Prostate gland (tissue), 2 donors: ENCODE data around the gene OBSL1. TPM values are rescaled to one million over a fixed set of nuclear protein-coding genes. Genes with fewer than 3 reads are reported as not detected.

Experiments
- DNase-seq: peaks from one replicate; pipeline ENCODE4 v3.0.0-alpha.2; 2019; ENCODE audit warnings: low spot score
- H3K27ac ChIP-seq, 2 donors: fragments of 200-600 bp; sonication (generic); 2 replicates each; pipeline ENCODE4 v1.5.1; 2017 to 2019
- H3K27me3 ChIP-seq: fragments of 200-600 bp; sonication (generic); replicated peaks from 2 replicates; pipeline ENCODE4 v1.5.1; 2019; ENCODE audit not compliant: insufficient read depth
- H3K36me3 ChIP-seq, 2 donors: fragments of 200-600 bp; sonication (generic); 1 replicate in 1 of 2; 2 replicates in 1 of 2; pipeline versions ENCODE4 v1.5.1 to v1.8.1; 2017 to 2019
- H3K4me1 ChIP-seq: fragments of 200-600 bp; sonication (generic); replicated peaks from 2 replicates; pipeline ENCODE4 v1.5.1; 2019
- H3K4me3 ChIP-seq, 2 donors: fragments of 200-600 bp; sonication (generic); 2 replicates each; pipeline ENCODE4 v1.5.1; 2017 to 2019
- H3K9me3 ChIP-seq: fragments of 200-600 bp; sonication (generic); 2 replicates; pipeline ENCODE4 v1.5.1; 2017
- CTCF ChIP-seq, 4 experiments: fragments of 200-600 bp in 2 of 4; fragments of 450-650 bp in 2 of 4; sonication (generic) in 2 of 4; IDR thresholded peaks; 1 replicate in 3 of 4; 2 replicates in 1 of 4; pipeline ENCODE4 v1.5.1; 2016 to 2019; ENCODE audit warnings: antibody characterized with exemption in 4 of 4, mild to moderate bottlenecking in 2 of 4, moderate library complexity in 2 of 4
- POLR2A ChIP-seq: fragments of 450-650 bp; IDR thresholded peaks from one replicate; pipeline ENCODE4 v1.6.1; 2016; ENCODE audit warnings: antibody characterized with exemption, mild to moderate bottlenecking
- POLR2AphosphoS5 ChIP-seq: sonication (generic); formaldehyde crosslinking; IDR thresholded peaks from one replicate; pipeline ENCODE4 v1.6.1; 2017; ENCODE audit warnings: antibody characterized with exemption
- WGBS: methylation state at CpG from one replicate; pipeline ENCODE4 v1.1.5; 2018; 5-methylcytosine and 5-hydroxymethylcytosine counted together
- intact Hi-C: fragments of 100-400 bp; cut with DNase I; formaldehyde crosslinking; loops from one replicate; pipeline ENCODE4 v1.14.2; 2022
- total RNA-seq, 2 donors: library from RNA; depleted of rRNA; stranded (reverse); fragments of >200 nt; gene quantifications; one replicate each; pipeline ENCODE4 v1.1.0, GENCODE V29; 2016

The OBSL1 gene
- total RNA-seq, 2 donors from 2014 or later: 142 to 330 TPM

DNA sequence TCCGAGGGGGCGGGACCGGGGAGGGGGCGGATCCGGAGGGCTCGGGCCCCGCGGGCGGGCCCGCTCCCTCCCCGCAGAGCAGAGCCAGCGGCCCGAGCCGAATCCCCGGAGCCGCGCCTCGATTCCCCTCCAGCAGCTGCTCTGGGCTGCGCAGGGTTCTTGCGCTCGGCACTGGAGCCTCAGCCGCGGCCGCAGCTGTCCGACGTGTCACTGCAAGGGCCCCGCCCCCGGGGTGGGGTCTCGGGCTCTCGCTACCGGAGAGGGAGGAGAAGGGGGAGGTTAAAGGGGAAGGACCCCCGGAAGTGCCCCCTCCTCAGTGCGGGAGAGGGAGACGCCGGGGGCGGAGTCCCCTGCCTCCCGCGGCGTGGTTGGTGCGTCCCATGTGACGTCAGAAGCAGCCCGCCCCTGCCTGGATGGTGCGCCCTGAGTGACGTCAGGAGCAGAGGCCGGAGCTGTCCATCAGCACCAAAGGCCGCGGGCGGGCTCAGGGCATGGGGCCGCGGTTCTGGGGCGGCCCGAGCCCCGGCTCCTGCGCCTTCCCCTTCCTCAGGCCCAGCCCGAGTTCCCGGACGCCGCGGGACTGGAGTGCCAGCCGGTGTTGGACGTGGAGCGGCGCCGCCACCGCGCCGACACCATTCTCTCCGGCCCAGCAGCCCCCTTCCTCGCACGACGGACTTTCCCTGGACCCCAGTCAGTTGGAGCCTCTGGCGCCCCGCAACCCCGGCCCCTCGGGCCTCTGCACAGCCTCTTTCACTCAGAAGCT, 27.6 kb downstream of the OBSL1 start, which contains the start of the genes CHPF and TMEM198:
Gene CHPF, minus strand, starts transcription at position 214 of the 763 bp plus-strand sequence. CDS start 271 bp downstream, outside the sequence.
Gene TMEM198, plus strand, starts transcription at position 433 of the 763 bp plus-strand sequence. CDS start 700 bp downstream, outside the sequence.
- intact Hi-C loops: loop anchor here (2.0 to 5.0 kb wide), 2 partner anchors 54 to 145 kb away; partner anchors contain the start of gene STK11IP
- peak; percentile 99 for DNase-seq
- peaks cover 4 to 7% of the 10 kb centered on the region in 2 donors for H3K36me3 ChIP-seq
- TF ChIP-seq CTCF (IDR thresholded peaks at IDR 0.05) (peak in 2 of 4 experiments; percentile 4 to 20), POLR2AphosphoS5 (peak; percentile 95), POLR2A (peak; percentile 73)
- H3K9me3 ChIP-seq: no peaks in the 10 kb centered on the region
- peak within 1 kb of the TSS; percentile 93 to 94 for H3K27ac ChIP-seq
- H3K4me1 ChIP-seq: peaks cover 11% of the 10 kb centered on the region
- WGBS: under 1% methylated on average over 60 of the region's 75 CpGs
- H3K4me3 ChIP-seq: peak within 1 kb of the TSS; percentile 62 to 79
- H3K27me3 ChIP-seq: no peaks in the 10 kb centered on the region

GRCh38 chr2:219542931-219543595, 28.3 kb downstream of the OBSL1 start:
- peak overlapping the region; percentile 62 to 79 for H3K4me3 ChIP-seq
- H3K4me1 ChIP-seq: peaks cover 11% of the 10 kb centered on the region
- H3K27ac ChIP-seq: peak overlapping the region; percentile 93 to 94
- intact Hi-C loops: loop anchor here (1.0 to 5.0 kb wide), 3 partner anchors 54 to 146 kb away; partner anchors contain the start of gene STK11IP
- H3K9me3 ChIP-seq: no peaks in the 10 kb centered on the region
- no peaks in the 10 kb centered on the region for H3K27me3 ChIP-seq
- WGBS: 0% methylated on average over 47 of the region's 66 CpGs
- peaks cover 4 to 7% of the 10 kb centered on the region in 2 donors for H3K36me3 ChIP-seq
- TF ChIP-seq POLR2A: no peak
- TF ChIP-seq CTCF (IDR thresholded peaks at IDR 0.05): peak in 2 of 4 experiments; percentile 7 to 8
- no peak for DNase-seq

DNA sequence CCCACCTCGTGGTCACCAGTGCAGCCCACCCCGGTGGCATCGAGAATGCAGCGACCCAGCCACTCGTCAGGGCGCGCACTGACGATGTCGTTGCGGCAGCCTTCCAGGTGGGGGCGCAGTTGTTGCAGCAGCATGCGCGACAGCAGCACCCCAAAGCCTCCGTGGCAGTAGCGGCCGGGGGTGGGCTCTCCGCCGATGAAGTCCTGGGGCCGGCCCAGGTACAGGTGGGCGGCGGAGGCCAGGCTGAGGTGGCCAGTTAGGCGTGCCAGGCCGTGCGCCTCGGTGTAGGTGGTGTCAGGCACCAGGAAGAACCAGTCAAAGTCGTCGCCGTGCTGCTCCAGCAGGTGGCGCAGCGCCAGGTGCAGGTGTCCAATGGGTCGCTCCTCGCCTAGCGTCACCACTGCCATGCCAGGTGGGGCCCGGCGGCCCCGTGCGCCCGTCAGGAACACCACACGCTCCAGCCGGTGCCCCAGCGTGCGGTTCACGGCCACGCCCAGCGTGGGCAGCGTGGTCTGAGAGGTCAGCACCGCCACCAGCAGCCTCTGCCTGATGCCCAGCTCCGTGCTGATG, 29.6 kb downstream of the OBSL1 start:
- intact Hi-C loops: loop anchor here (1.0 to 5.0 kb wide), 3 partner anchors 56 to 147 kb away; partner anchors contain the start of gene STK11IP
- peak overlapping the region in 1 of 2 donors; percentile 94 for H3K27ac ChIP-seq
- TF ChIP-seq CTCF (IDR thresholded peaks at IDR 0.05): peak; percentile 89 to 99 (median 94)
- peak; percentile 56 for TF ChIP-seq POLR2AphosphoS5
- TF ChIP-seq POLR2A: no peak
- no peaks in the 10 kb centered on the region for H3K27me3 ChIP-seq
- 10% methylated on average over 47 of the region's 48 CpGs for WGBS
- peak; percentile 80 for DNase-seq
- peak overlapping the region in 1 of 2 donors; percentile 79 for H3K4me3 ChIP-seq
- peaks cover 11% of the 10 kb centered on the region for H3K4me1 ChIP-seq
- H3K9me3 ChIP-seq: no peaks in the 10 kb centered on the region
- H3K36me3 ChIP-seq: peaks cover 4 to 7% of the 10 kb centered on the region in 2 donors

DNA sequence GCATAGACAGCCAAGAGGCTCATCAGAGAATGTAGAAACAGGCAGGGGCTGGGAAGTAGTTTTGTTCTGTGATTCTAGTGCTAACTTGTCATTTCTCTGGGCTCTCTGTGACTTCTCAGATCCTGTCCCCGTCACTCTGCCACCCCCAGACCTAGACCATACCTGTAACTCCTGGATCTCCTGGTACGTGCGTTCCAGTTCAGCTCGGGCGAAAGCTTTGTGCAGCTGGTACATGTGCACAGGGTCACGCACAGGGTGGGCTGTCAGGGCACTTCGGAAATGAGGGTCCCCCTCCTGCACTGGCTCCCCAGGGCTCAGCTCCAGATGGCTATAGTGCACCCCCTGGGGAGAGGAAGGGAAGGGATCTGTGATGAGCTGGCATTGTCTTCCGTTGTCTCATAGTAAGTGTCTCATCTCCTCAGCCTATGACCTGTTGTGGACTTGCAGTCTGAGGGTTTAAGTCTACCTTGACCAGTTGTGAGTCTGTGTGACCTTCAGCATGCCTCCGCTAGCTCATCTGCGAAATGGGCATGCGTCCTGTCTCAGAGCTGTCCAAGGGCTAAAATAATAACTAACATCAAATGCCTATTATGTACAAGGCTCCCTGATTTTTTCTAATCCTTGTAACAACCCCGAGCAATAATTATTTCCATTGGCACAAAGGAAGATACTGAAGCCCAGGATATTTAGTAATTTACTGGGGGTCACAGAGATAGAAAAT, 30.4 kb downstream of the OBSL1 start:
- DNase-seq: no peak
- TF ChIP-seq POLR2AphosphoS5 (no peak), CTCF (IDR thresholded peaks at IDR 0.05) (no peak), POLR2A (no peak)
- Histone ChIP-seq H3K27me3 (no peaks in the 10 kb centered on the region), H3K4me1 (peaks cover 11% of the 10 kb centered on the region), H3K9me3 (no peaks in the 10 kb centered on the region), H3K4me3 (no peak overlapping the region), H3K27ac (no peak overlapping the region), H3K36me3 (peaks cover 4 to 7% of the 10 kb centered on the region in 2 donors)
- intact Hi-C loops: loop anchor here (5.0 kb wide), 1 partner anchor 56 kb away; the partner anchor contains the start of gene STK11IP
- 92% methylated on average over 12 of the region's 12 CpGs for WGBS
